Ramos (cell line): ENCODE data around the gene PFKFB1.

ENCODE experiments used
- in situ Hi-C: fragments of 300-500 bp; cut with MboI; formaldehyde crosslinking; loops from one replicate; pipeline ENCODE4 v1.14.3; 2022; ENCODE audit warnings: low sequenced_read_pairs; ENCODE audit not compliant: unreplicated experiment

Gene PFKFB1

GRCh38 chrX:54994099-54994498 is at the start of gene PFKFB1:
Gene PFKFB1 (minus strand): TSS chrX:54994188. CDS start chrX:54994007, 181 bp downstream.
- in situ Hi-C loops: no loop called here

- in situ Hi-C loops: no loop called here
Observed at GRCh38 chrX:55041514-55041913, 47.5 kb upstream of the PFKFB1 start.

GRCh38 chrX:55039471-55039870 is 45.5 kb upstream of the PFKFB1 start:
- in situ Hi-C loops: no loop called here

GRCh38 chrX:55033429-55033828 is 39.4 kb upstream of the PFKFB1 start:
- in situ Hi-C loops: no loop called here

- in situ Hi-C loops: no loop called here
Observed at GRCh38 chrX:55030271-55031205, 36.5 kb upstream of the PFKFB1 start, which contains the start of gene ALAS2. Gene ALAS2 (minus strand): TSS chrX:55030977. CDS start chrX:55026000, 4,977 bp downstream.

GRCh38 chrX:55029291-55029690 is 35.3 kb upstream of the PFKFB1 start:
- in situ Hi-C loops: no loop called here

GRCh38 chrX:55028611-55029010 is 34.6 kb upstream of the PFKFB1 start:
- in situ Hi-C loops: no loop called here

GRCh38 chrX:55028040-55028439 is 34.1 kb upstream of the PFKFB1 start:
- in situ Hi-C loops: no loop called here

- in situ Hi-C loops: no loop called here
Observed at GRCh38 chrX:55026840-55027239, 32.9 kb upstream of the PFKFB1 start.

- in situ Hi-C loops: no loop called here
Observed at GRCh38 chrX:55026143-55026542, 32.2 kb upstream of the PFKFB1 start.

- in situ Hi-C loops: no loop called here
Observed at GRCh38 chrX:55014897-55015299, 20.9 kb upstream of the PFKFB1 start.

GRCh38 chrX:55011294-55011693 is 17.3 kb upstream of the PFKFB1 start:
- in situ Hi-C loops: no loop called here

- in situ Hi-C loops: no loop called here
Observed at GRCh38 chrX:55008571-55009358, 14.8 kb upstream of the PFKFB1 start.

GRCh38 chrX:55007656-55008055 is 13.7 kb upstream of the PFKFB1 start:
- in situ Hi-C loops: no loop called here

GRCh38 chrX:55006827-55007621 is 13.0 kb upstream of the PFKFB1 start:
- in situ Hi-C loops: no loop called here

- in situ Hi-C loops: no loop called here
Observed at GRCh38 chrX:55005256-55005655, 11.3 kb upstream of the PFKFB1 start.

GRCh38 chrX:55004231-55004630 is 10.2 kb upstream of the PFKFB1 start:
- in situ Hi-C loops: no loop called here

- in situ Hi-C loops: no loop called here
Observed at GRCh38 chrX:54999717-55000598, 6.0 kb upstream of the PFKFB1 start, which contains the start of gene APEX2. Gene APEX2 (plus strand): TSS chrX:55000363. CDS start chrX:55000423, 60 bp downstream.

GRCh38 chrX:54995621-54996020 is 1.6 kb upstream of the PFKFB1 start:
- in situ Hi-C loops: no loop called here
